ENCODE data around the gene C11orf58.

The C11orf58 gene

GRCh38 chr11:16773981-16774935 lies 35.8 kb downstream of the C11orf58 start:
- no peak overlapping the region for H3K4me3 ChIP-seq (ENCODE audit: low read depth, low read length)
- no peak for TF ChIP-seq CTCF (IDR thresholded peaks at IDR 0.05; ENCODE audit: control insufficient read depth, extremely low read depth, insufficient read depth)
- no peak for DNase-seq (ENCODE audit: low read depth)

GRCh38 chr11:16774936-16775613 lies 36.6 kb downstream of the C11orf58 start:
- TF ChIP-seq CTCF (IDR thresholded peaks at IDR 0.05; ENCODE audit: control insufficient read depth, extremely low read depth, insufficient read depth), result no peak
- no peak overlapping the region for H3K4me3 ChIP-seq (ENCODE audit: low read depth, low read length)
- no peak for DNase-seq (ENCODE audit: low read depth)

- no peak for TF ChIP-seq CTCF (IDR thresholded peaks at IDR 0.05; ENCODE audit: control insufficient read depth, extremely low read depth, insufficient read depth)
- no peak overlapping the region for H3K4me3 ChIP-seq (ENCODE audit: low read depth, low read length)
- no peak for DNase-seq (ENCODE audit: low read depth)
Observed at GRCh38 chr11:16775614-16776283, 37.3 kb downstream of the C11orf58 start.

GRCh38 chr11:16776711-16777612 lies 38.5 kb downstream of the C11orf58 start:
- TF ChIP-seq CTCF (IDR thresholded peaks at IDR 0.05; ENCODE audit: control insufficient read depth, extremely low read depth, insufficient read depth), result no peak
- H3K4me3 ChIP-seq (ENCODE audit: low read depth, low read length), result no peak overlapping the region
- no peak for DNase-seq (ENCODE audit: low read depth)

- DNase-seq (ENCODE audit: low read depth), result no peak
- no peak for TF ChIP-seq CTCF (IDR thresholded peaks at IDR 0.05; ENCODE audit: control insufficient read depth, extremely low read depth, insufficient read depth)
- H3K4me3 ChIP-seq (ENCODE audit: low read depth, low read length), result no peak overlapping the region
Observed at GRCh38 chr11:16777613-16777975, 39.1 kb downstream of the C11orf58 start.

- TF ChIP-seq CTCF (IDR thresholded peaks at IDR 0.05; ENCODE audit: control insufficient read depth, extremely low read depth, insufficient read depth), result no peak
- no peak for DNase-seq (ENCODE audit: low read depth)
- H3K4me3 ChIP-seq (ENCODE audit: low read depth, low read length), result no peak overlapping the region
Observed at GRCh38 chr11:16778286-16778685, 39.8 kb downstream of the C11orf58 start.

Measured in LNCaP clone FGC (cell line).